ENCODE measurements around the gene MRAP2.

The MRAP2 gene, protein sequence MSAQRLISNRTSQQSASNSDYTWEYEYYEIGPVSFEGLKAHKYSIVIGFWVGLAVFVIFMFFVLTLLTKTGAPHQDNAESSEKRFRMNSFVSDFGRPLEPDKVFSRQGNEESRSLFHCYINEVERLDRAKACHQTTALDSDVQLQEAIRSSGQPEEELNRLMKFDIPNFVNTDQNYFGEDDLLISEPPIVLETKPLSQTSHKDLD

DNA sequence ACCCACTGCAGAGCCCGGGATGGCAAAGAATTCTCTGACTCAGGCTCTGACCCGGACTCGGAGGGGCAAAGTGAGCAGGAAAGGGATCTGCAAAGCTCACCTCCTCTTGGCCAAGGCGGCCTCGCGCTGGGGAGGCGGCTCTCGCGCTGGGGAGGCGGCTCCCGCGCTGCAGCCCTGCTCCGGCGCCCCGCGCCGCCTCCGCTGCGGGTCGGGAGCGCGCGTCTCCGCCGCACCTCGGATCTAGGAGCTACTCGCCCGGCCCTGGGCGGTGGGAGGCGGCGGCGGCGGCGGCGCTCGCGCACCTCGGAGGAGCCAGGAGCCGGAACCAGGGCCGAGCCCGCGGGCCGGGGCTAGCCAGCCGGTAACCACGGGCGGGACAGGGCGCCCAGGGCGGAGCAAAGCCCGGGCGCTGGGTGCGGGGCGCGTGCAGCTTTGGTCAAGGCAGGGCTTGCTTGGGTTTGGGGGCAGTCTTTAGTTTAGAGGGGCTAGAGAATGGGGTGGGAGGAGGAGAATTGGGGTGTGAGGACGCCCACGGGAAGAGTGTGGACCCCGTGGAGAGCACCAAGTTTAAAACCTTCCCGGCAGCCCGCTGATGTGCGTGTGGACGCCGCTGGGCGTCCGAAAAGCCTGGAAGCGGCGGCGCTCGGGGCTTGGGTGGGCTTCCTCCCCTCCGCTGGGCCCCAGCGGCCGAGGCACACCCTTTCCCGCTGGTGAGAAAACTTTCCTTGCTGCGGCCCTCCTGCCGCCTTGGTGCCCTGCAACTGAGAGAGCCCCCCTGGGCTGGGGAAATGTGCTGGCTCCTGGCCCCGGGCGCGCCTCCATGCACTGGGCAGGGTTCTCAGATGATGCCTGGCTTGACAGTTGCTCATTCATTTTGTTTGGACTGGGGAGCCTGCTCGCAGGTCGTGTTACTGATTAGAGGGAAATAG lies at the start of gene MRAP2:
MRAP2 (plus strand) TSS at position 250 of the 929 bp plus-strand sequence. CDS start 21,547 bp downstream, outside the sequence.
- no peak for DNase-seq

GRCh38 chr6:83984411-83984810 lies 49.2 kb upstream of the MRAP2 start:
- DNase-seq, result no peak

- DNase-seq, result no peak
Measured at GRCh38 chr6:83985308-83985713, 48.3 kb upstream of the MRAP2 start.

DNA sequence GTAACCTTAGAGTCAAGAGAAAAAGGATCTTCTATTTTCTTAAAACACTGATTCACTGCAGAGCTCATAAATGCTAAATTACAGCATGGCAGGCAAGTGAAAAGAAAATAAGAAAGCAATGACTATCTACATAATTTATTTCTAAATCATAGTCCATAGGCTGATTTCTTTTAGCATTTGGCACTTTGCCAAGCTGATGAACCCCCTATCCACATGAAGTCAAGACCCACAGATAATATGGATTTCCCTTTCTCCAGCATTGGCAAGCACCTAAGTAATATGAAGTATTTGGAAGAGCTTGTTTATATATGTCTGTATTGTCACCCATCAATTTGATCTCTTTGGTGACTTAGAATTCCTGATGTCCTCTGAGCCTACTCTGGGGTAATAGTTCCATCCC lies 47.9 kb upstream of the MRAP2 start:
- DNase-seq, result no peak

DNA sequence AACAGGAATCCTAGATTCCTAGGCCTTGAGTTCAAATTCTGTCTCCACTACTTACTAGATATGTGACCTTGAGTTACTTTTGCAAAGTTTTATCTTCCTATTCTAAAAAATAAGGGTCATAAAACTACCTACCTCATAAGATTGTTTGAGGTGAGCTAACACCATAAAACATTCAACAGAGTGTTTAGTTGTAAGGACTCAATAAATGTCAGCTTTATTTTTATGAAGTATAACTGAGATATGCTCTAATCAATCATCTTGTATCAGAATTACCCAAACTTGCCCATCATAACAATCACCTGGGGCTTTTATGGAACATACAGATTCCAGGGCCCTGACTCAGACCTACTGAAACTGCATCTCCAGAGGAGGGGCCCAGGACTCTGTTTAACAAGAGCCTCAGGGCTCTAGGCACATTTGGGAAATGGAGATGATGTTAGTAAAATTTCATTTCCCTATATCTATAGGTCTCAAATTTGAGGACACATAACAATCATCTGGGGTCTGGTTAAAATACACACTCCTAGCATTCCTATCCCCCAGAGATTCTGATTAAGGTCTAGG lies 35.5 kb upstream of the MRAP2 start:
- DNase-seq, result no peak

DNA sequence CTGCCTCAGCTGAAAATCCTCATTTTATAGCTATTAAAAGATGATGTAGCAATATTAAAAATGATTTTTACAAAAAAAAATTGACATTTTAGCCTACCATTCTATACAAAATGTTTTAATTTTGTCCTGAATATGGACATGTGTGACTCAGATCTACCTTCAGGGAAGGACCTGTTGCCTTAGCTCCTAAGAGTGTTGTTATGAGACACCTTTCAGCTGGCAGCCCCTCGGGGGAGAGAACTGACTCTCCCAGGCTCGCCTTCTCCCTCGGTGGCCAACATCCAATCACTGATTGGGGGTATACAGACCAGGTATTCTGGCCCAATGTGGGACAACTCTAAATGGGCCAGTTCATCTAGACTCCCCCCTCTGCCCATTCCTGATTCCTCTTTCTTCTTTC lies 32.5 kb upstream of the MRAP2 start:
- DNase-seq, result no peak

DNA sequence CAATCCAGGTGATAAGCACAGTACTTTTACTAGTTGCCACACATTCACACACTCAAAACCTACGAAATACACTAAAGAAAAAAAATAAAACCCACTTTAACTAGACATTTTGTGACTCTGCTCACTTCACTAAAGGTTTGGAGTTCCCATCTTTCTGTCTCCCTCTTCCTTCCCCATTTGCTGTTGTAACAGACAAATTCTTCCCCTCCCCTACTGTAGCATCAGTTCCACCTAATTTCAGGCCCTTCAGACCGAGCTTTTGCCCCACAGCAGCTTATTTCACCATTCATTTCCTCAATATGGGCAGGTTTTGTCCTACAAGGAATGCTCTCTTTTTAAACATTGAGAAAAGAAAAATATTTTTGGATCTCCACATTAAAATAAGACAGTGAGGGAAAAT lies 31.3 kb upstream of the MRAP2 start:
- DNase-seq, result no peak

GRCh38 chr6:84003131-84003530 lies 30.4 kb upstream of the MRAP2 start:
- no peak for DNase-seq

DNA sequence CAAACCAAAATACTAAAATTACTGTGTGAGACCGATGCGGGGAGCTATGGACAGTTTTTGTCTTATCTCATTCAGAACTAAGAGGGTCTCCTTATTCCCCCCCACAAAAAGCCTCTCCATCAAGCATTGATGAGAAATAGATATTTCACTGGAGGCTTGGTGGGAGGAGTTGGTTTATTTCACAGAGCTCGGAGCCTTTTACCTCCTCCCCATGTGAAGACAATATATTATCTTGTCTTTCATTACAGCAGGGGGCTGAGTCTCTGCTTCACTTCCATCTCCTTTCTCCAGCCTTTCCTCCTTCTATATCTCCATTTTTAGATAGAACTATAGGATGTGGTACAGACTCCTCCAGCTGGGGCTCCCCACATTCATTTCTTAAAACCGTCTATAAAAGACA lies 29.9 kb upstream of the MRAP2 start:
- no peak for DNase-seq

- DNase-seq, result peak; percentile 43
Measured at GRCh38 chr6:84007871-84008270, 25.7 kb upstream of the MRAP2 start.

DNA sequence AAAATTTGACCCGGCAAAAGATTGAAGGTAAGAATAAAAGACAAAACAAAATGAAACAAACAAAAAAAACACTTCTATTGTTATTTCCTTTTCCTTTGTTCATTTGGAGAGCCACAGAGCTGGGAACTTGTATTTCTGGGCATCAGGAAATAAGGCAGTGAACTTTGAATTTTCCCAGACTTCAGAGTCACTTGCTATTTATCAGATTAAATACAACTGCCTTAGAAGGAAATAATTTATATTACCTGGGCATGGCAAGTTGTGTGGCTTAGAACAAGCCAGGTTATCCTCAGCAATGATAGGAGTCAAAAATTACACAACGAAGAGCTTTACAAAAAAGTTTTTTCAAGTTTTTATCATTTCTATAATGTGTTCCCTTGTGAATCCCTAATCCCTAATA lies 20.2 kb upstream of the MRAP2 start:
- no peak for DNase-seq

GRCh38 chr6:84013931-84014330 lies 19.6 kb upstream of the MRAP2 start:
- DNase-seq, result no peak

DNA sequence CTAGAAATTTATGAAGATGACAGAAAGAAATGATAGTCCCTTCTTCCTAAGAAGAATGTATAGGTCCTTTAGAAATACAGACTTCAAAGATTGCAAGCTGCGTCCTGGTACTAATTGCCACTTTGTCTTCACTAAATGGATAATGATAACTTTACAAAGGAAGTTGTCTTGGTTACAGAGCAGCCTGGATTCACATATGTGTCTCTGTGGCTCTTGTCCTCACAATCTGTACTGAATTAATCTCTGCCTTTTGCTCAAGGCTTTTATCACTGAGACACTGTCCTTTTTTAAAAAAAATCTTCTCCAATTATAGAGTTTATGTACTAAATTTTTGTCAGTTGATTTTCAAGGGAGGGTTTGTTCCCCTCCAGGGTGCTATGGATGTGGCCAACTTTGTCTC lies 17.5 kb upstream of the MRAP2 start:
- no peak for DNase-seq

DNA sequence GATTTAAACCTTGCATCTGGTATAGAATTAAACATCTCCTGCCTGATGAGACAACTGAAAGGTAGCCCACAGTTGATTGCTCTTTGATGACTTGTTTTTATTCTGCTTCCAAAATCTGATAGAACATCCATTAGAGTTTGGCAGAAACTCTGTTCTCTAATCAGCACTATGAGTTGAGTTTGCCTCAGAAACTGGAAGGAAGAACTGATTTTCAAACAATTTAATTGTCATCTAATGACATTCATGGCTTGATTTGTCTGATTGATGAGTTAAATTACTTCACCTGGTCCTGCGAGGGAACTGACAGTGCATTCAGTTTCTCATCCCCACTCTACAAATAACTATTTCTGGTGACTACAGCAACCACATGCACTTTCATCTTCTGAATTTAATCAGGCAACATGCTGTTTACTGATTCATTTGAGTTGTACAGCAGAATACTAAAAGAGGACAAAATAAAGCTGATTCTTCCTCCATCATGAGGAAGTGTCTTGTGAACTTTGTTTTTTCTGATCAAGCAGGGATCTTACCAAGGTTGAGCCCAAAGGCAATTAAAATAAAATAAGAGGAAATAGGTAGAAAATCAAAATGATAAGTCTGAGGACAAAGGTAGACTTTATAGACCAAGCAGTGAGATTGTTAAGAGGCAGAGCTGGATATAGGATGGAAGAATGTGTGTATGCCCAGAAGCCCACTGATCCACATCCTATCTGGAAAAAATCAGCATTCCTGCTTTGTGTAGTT lies 15.7 kb upstream of the MRAP2 start:
- no peak for DNase-seq

DNA sequence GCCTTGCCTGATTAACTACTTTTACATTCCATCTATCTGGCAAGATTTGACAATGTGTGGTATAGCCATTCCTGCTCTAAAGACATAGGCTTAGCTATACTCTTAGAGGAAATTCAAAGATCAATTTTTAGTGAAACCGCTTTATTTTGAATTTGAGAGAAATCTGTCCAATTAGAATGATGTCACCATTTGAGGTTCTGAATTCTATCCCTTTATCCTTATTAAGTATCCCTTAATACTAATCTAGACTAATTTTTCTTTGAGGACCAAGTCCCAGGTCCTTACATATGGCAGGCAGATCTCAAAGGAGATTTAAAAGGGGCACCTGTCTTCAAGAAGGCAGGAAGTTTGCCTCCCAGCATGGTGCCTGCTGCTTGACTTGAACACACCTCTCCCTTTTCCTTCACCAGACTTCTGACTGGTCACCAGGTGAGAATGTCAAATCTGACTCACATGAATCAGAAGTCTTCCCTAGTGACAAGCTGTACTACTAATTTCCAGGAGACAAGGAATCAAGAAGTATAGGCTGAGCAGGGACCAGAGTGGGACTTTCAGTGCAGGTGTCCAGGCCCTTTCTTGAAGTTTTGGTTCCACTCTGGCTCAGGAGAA lies 15.0 kb upstream of the MRAP2 start:
- DNase-seq, result no peak

GRCh38 chr6:84019141-84019841 lies 14.3 kb upstream of the MRAP2 start:
- DNase-seq, result no peak

- DNase-seq, result no peak
Measured at GRCh38 chr6:84019842-84020211, 13.7 kb upstream of the MRAP2 start.

- DNase-seq, result no peak
Measured at GRCh38 chr6:84021625-84022024, 11.9 kb upstream of the MRAP2 start.

GRCh38 chr6:84026721-84027164 lies 6.8 kb upstream of the MRAP2 start:
- no peak for DNase-seq

- no peak for DNase-seq
Measured at GRCh38 chr6:84027340-84028181, 6.0 kb upstream of the MRAP2 start.

GRCh38 chr6:84028350-84028749 lies 5.2 kb upstream of the MRAP2 start:
- no peak for DNase-seq

All from MV-4-11 (cell line).